Measurements from ENCODE around the gene FBXO7.

GRCh38 chr22:32430352-32430751 is 44.3 kb upstream of the FBXO7 start:
- TF ChIP-seq EZH2 (IDR thresholded peaks at IDR 0.05; ENCODE audit: borderline replicate concordance, low read depth, low read length, poor library complexity, severe bottlenecking): no peak
- TF ChIP-seq CTCF (conservative IDR thresholded peaks at IDR 0.05; ENCODE audit: low read depth, low read length): no peak
